HTR-8/SVneo (cell line): Measurements from ENCODE around the gene CDC42BPG.

ENCODE experiments used
- DNase-seq: peaks from one replicate; pipeline ENCODE4 v3.0.0; 2011; ENCODE audit warnings: low spot score, mixed read lengths; ENCODE audit not compliant: insufficient read length
- FAIRE-seq: peaks from 2 replicates; lab custom pipeline; 2011; peaks lifted over from hg19 to GRCh38; lab: Jason Lieb, UNC

The CDC42BPG gene, protein sequence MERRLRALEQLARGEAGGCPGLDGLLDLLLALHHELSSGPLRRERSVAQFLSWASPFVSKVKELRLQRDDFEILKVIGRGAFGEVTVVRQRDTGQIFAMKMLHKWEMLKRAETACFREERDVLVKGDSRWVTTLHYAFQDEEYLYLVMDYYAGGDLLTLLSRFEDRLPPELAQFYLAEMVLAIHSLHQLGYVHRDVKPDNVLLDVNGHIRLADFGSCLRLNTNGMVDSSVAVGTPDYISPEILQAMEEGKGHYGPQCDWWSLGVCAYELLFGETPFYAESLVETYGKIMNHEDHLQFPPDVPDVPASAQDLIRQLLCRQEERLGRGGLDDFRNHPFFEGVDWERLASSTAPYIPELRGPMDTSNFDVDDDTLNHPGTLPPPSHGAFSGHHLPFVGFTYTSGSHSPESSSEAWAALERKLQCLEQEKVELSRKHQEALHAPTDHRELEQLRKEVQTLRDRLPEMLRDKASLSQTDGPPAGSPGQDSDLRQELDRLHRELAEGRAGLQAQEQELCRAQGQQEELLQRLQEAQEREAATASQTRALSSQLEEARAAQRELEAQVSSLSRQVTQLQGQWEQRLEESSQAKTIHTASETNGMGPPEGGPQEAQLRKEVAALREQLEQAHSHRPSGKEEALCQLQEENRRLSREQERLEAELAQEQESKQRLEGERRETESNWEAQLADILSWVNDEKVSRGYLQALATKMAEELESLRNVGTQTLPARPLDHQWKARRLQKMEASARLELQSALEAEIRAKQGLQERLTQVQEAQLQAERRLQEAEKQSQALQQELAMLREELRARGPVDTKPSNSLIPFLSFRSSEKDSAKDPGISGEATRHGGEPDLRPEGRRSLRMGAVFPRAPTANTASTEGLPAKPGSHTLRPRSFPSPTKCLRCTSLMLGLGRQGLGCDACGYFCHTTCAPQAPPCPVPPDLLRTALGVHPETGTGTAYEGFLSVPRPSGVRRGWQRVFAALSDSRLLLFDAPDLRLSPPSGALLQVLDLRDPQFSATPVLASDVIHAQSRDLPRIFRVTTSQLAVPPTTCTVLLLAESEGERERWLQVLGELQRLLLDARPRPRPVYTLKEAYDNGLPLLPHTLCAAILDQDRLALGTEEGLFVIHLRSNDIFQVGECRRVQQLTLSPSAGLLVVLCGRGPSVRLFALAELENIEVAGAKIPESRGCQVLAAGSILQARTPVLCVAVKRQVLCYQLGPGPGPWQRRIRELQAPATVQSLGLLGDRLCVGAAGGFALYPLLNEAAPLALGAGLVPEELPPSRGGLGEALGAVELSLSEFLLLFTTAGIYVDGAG (N-terminal part only)

DNA sequence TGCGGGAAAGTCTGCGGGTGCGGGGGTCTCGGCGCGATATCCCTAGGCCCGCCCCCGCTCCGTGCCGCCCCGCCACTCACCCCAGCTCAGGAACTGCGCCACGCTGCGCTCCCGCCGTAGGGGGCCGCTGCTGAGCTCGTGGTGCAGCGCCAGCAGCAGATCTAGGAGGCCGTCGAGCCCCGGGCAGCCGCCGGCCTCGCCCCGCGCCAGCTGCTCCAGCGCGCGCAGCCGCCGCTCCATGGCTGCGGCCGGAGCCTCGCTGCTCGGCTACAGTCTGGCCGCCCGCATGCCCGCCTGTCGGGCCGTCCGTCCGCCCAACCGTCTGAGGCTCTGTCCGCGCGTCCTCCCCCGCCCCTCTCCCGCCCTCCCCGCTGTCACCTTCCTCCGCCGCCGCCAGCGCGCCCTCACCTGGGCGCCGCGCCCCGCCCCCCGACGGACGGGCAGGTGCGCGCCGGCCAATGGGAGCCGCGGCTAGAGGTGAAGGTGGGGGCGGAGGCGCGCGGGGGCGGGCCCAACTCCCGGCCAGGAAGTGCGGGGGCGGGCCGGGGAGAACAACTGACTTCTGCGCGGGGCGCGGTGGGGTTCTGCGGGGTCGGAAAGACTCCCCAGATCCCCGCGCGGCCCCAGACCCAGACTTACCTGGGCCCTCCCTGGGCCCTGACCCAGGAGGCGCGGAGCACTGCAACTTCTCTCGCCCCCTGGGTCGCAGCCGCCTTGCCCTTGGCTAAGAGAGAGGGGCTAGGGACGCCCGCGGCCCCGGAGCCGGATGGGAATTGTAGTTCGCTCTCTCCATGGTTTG, at the start of gene CDC42BPG:
Gene CDC42BPG, minus strand, starts transcription at position 324 of the 799 bp plus-strand sequence. Its CDS starts 84 bp downstream, at position 240.
- FAIRE-seq (no peak), DNase-seq (peak; percentile 61)

DNA sequence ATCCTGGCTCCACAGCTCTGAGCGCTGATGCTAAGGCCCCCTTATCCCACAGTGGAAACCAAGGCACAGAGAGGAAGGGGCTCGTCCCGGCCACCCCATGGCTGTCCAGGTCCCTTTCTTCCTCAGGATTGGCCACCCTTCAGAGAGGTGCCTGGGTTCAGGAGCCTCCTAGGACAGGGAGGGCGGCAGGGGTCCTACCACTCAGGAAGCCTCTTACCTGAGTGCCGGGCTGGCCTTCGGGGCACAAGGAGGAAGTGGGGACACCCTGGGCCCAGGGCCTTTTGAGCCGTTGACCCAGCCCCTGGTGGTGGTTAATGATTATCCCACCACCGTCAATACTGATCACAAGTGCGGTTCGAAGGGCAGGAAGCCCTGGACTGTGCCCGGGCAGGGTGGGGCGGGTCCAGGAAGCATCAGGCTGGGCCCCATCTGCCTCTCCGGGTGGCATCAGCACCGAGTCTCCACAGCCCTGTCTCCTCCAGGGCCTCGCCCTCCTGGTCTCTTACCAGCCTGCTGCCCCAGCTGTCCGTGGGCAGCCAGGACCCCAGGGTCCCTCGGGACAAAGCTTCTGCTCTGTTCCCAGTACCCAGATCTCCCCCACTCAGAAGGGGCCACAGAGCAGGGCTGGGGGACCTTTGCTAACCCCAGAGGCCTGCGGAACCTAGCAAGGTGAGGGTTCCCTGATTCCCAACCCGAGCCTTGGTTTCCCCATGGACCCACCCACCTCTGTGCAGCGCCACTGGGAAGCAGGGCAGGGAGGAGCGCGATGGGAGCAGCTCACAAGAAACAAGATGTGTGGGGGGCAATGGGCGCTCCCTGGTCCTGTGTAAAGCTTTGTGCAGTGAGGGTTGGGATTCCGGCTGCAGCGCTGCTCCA, 49.0 kb upstream of the CDC42BPG start:
- no peak for DNase-seq
- FAIRE-seq = no peak

DNA sequence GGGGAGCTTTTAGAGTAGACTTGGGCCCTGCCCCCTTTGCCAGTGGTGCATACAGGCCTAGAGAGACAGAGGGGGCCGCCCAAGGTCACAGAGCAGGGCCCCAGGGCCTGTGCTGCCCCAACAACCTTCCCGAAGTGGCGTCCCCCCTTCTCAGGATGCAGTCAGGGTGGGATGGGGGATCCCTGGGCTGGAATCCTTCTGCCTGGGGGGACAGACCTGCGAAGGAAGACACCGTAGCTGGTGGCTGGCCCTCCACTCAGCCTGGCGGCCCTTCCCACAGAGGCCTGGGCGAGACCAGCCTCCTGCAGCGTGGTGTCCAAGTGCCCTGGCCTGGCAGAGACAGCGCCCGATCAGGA, 48.4 kb upstream of the CDC42BPG start:
- DNase-seq = no peak
- no peak for FAIRE-seq

DNA sequence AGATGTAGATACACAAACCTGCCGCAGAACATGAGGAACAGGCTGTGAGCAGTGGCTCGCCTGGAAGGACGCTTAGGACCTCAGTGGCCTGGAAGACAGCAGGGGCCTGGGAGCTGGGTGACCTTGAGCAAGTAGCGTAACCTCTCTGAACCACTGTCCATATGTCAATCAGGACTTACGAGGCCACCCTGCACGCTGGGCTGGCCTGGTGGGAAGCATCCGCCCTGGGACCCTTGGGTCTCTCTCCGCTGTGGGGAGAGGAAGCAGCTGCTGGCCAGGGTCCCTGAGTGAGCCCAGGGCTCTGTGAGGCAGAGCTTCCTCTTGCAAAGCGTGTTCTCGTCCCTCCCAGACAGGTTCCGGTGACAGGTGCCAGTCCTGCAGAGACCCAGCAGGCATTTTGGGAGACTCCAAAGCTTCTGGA, 48.0 kb upstream of the CDC42BPG start:
- FAIRE-seq = no peak
- DNase-seq = no peak

DNA sequence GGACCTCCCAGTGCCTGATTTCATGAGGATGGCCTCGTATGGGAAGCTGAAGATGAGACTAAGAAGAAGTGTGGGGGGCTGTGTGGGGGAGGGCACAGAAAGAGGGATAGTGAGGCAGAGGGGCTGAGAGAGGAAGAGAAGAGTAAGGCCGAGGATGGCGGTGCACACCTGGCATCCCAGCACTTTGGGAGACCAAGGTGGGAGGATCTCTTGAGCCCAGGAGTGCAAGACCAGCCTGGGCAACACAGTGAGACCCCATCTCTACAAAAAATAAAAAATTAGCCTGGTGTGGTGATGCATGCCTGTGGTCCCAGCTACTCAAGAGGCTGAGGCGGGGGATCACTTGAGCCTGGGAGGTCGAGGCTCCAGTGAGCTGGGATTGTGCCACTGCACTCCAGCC, 47.4 kb upstream of the CDC42BPG start:
- no peak for DNase-seq
- FAIRE-seq = no peak

DNA sequence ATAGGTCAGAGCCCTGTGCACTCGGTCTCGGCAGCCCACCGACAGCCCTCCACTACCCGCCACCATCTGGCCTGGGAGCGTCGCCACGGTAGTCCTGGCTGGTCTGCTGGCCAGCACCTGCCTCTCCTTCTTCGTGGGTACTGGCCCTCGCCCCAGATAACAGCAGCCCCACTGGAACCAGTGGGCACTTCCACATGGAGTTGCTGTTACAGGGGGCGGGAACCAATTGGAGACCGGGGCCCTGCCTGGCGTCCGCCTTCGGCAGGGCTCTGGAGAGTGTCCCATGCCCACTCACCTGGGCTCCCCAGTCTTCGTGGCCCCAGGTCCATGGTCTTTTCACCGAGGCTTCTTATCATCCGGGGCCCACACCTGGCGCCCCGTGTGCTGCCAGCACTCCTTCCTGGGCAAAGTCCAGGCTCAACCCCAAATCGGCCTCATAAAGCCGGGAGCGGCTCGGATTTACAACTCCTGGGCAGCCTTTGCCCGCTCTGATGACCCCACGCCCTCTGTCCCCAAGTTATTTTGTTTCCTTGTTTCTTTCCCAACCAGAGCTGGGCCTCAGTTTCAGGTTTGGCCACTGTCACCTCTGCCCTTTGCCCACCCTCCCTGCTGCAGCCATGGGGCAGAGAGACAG, 46.9 kb upstream of the CDC42BPG start:
- FAIRE-seq = no peak

DNA sequence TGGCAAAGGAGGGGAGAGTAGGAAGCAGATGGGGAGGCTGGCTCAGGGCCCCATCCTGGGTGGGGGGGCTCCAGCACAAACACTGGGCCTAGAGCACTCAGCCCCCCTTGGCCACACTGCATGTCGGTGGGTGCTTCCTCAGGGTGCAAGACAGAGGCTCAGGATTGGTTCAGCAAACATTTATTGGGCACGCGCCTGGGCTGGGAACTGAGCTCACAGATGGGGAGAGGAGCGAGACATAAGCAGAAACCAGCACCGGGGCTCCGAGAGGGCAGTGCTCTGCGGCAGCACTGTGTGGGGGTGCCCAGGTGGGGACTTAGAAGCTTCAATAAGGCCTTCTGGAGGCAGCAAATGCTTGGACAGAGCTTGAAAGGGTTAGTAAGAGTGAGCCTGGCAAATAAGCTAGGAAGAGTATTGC, 46.1 kb upstream of the CDC42BPG start:
- FAIRE-seq = no peak
- no peak for DNase-seq

More for the DNA sequence above, 46.9 kb upstream of the CDC42BPG start:
- DNase-seq = no peak

DNA sequence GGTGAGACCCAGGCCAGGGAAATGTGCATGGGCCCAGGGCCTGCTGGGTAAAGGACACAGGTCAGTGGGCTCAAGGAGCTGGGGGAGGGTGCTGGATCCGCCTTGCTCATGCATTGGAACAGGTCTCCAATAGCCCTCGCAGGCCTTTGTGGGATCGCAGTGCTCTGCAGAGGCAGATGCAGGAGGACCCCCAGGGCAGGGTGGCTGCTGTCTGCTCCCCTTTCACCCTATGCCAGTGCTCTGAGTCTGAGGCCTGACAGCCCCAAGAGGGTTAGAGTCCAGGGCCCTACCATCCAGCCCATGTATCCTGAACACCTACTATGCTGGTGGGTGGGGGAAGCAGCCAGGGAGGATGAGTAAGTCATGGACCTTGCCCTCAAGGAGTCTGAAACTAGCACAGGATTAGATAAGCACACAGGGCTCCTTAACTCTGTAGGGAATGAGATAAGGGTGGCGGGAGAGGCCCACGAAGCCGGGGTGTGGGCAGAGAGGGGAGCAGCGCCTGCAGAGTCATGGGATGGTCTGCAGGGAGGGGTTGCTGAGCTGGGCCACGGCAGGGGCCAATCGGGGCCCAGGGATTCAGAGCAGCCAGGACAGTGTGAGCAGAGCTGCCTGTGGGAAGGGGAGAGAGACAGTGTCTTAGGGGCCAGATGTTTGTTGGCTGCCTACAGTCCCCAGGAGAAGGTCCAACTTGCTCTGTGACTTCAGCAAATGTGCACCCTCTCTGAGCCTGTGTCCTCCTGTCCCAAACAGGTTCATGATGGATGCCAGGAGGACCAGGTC, 44.5 kb upstream of the CDC42BPG start:
- FAIRE-seq = no peak
- DNase-seq = no peak

DNA sequence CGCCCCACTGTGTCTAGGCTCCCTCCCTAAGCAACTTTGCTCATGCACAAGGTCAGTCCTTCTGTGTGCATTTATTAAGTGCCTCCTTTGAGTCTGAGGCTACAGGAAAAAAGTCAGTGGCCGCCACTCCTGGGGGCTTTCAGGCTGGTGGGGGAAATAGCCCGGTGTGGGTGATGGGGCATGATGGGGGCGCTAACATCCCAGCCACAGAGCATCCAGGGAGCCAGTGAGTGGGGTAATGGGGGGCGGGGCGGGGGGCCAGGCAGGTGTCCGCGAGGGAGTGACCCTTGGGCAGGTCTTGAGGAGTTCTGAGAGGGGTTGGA, 43.9 kb upstream of the CDC42BPG start:
- DNase-seq (no peak), FAIRE-seq (no peak)

DNA sequence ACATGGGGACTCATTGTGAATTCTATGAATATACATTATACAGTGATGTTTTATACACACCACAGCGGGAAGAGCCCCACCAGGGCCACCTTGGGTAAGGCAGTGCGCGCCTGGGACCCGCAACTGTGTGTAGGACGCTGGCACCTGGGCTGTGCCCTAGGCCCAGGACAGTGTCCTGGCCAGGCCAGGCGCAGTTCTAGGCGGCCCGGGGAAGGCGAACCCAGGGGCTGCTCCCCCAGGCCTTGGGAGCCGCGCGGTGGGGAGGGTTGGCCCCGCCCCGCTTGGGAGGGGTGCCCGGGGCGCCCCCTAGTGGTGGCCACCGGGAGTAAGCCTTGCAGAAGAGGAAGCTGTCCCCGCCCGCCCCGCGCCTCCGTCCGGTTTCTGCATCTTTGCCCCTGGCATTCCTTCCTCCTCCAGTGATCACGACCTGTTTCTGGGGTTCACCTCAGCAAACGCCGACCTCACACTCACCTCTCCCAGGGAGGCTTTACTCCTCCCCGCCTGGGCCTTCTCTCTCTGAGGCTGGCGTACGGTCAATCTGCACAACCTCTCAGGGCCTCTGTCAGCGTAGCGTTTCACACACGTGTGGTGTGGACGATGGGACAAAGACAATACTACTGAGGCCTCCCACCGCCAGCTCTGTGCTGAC, 43.4 kb upstream of the CDC42BPG start:
- DNase-seq (peak; percentile 63), FAIRE-seq (no peak)

DNA sequence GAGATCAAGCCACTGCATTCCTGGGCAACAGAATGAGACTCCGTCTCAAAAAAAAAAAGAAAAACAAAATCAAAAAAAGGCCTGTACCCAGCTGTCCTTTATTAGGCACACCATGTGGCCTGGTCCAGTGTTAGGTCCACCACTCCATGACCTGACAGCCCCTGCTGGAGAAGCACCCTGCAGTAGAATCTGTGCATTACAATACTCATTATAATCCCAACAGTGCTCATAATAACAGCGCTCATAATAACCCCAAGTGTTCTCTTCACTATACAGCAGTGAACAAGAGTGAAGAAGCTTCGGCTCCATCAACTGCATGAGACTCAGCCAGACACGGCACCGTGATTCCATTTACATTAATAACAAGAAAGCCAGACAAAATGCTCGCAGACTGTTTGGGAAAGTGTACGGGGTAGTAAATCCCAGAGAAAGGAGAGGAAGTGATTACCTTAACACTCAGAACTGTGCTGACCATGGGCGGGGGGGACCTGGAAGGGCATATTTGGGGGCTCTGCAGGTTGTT, 42.8 kb upstream of the CDC42BPG start:
- no peak for FAIRE-seq
- DNase-seq = no peak

DNA sequence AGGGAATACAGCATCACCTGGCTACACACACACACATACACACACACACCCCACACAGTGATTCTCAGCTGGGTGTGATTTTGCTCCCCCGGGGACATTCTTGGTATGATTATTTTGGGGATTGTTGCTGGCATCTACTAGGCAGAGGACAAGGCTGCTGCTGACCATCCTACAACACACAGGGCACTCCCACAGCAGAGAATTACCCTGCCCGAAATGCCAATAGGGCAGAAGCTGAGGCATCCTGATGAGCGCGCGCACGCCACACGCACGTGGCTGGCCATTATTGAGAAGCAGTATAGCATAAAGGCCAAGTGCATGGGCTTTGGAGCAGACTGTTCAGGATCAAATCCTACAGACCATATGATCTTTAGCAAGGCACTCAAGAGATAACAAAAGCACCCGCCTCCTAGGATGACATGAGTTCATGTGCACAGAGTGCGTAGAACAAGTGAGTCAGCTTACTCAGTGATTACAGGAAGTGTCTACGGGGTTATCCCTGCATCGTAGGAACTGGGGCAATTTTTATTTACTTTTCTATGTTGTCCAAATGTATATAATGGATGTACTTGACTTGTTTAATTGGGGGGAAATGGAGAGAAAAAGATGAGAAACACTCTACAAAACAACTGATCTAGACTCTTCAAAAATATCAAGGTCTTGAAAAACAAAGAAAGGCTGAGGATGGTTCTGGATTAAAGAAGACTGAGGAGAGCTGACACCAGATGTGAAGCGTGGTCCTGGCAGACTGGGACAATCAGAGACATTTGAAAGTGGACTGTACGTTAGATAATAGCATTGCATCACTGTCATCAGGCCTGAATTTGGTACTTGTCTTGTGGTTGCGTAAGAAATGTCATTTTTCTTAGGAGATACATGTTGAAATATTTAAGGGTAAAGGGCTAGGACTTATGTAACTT, 41.2 kb upstream of the CDC42BPG start:
- DNase-seq (no peak), FAIRE-seq (no peak)

DNA sequence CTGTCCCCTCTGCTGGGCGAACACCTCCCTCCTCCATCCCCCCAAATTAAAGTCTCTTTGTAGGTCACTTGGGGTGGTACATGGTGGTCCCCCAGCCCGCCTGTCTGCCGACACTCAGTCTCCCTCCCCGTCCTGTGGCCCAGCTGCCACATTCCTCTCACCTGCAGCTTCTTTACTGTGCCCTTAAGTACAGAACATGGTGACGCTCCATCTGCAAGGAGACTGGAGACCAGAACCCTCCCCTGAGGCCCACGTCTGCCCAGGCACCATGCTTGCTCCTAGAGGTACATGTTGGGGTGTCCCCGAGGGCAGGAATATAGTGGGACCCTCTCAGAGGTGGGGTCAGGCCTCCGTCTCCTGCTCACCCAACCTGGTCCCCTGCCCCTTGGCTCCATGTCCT, 39.6 kb upstream of the CDC42BPG start:
- DNase-seq (no peak), FAIRE-seq (no peak)

DNA sequence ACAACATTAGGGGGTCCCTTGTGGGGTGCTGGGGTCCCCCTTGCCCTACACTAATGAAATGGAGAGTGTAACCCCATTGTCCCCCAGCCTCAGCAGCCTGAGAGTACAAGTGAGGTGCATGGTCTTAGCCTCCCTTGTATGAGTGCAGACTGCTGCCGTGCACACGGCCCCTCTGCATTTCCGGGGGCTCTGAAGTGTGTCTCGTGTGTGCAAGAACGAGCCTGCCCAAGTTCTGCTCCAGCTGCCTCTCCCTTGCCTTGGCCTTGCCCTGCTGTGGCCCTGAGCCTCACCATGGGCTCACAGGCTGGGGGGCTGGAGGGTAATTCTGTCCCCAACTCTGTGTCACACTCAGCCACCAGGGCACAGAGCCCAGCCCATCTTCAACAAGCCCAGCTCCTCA, 39.1 kb upstream of the CDC42BPG start:
- FAIRE-seq (no peak), DNase-seq (no peak)

DNA sequence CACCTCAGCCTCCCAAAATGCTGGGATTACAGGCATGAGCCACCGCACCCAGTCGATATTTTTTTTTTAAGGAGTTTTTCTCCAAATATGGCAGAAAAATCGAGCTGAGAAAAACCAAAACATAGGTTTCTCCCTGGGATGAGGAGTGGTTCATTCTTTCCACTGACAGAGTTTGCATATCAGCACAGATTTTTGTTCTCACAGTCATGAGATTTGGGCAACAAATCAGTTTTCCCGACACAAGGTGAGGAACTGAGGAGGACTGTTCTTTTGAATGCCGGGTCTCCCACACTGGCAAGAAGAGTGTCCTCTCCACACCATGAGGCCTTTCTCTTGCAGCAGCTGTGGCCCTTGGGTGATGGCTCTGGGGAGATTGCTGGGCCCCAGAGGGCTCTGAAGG, 37.8 kb upstream of the CDC42BPG start:
- no peak for FAIRE-seq

DNA sequence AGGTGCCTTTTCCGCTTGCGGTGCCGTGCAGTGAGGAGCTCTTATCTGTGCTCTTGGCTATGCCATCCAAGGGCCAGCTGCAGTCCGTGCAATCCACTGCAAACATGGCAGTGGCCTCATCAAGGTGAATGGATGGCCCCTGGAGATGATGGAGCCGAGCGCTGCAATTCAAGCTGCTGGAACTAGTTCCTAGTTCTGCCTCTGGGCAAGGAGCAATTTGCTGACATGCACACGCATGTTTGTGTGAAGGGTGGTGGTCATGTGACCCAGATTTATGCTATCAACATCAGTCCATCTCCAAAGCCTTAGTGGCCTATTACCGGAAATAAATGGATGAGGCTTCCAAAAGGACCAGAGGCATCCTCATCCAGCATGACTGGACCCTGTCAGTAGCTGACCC, 37.0 kb upstream of the CDC42BPG start:
- DNase-seq (no peak), FAIRE-seq (no peak)

More for the DNA sequence above, 37.8 kb upstream of the CDC42BPG start:
- no peak for DNase-seq
